ENCODE data around the gene FTO.

FTO gene

GRCh38 chr16:54090602-54091001 is 386.6 kb downstream of the FTO start:
- TF ChIP-seq CTCF (IDR thresholded peaks at IDR 0.05) = no peak
- Histone ChIP-seq H3K36me3 (ENCODE audit: control insufficient read depth, insufficient read depth, low read length) (no peaks in the 10 kb centered on the region), H3K4me2 (ENCODE audit: low read length) (no peak overlapping the region), H3K27me3 (ENCODE audit: control insufficient read depth, insufficient read depth, low read length) (no peaks in the 10 kb centered on the region), H3K4me3 (ENCODE audit: low read depth, low read length) (no peak overlapping the region), H2AFZ (no peak overlapping the region), H3K4me1 (no peaks in the 10 kb centered on the region), H3K9ac (no peak overlapping the region), H3K9me3 (ENCODE audit: control insufficient read depth, low read length) (no peaks in the 10 kb centered on the region), H3K79me2 (no peaks in the 10 kb centered on the region), H3K27ac (no peak overlapping the region)

GRCh38 chr16:54093281-54093680 is 389.3 kb downstream of the FTO start:
- TF ChIP-seq CTCF (IDR thresholded peaks at IDR 0.05) = no peak
- Histone ChIP-seq H3K79me2 (no peaks in the 10 kb centered on the region), H3K4me2 (ENCODE audit: low read length) (no peak overlapping the region), H3K4me3 (ENCODE audit: low read depth, low read length) (no peak overlapping the region), H3K36me3 (ENCODE audit: control insufficient read depth, insufficient read depth, low read length) (no peaks in the 10 kb centered on the region), H3K9me3 (ENCODE audit: control insufficient read depth, low read length) (no peaks in the 10 kb centered on the region), H3K9ac (no peak overlapping the region), H3K4me1 (no peaks in the 10 kb centered on the region), H3K27me3 (ENCODE audit: control insufficient read depth, insufficient read depth, low read length) (no peaks in the 10 kb centered on the region), H3K27ac (no peak overlapping the region), H2AFZ (no peak overlapping the region)

GRCh38 chr16:54094641-54095040 is 390.7 kb downstream of the FTO start:
- no peak overlapping the region for H3K4me3 ChIP-seq (ENCODE audit: low read depth, low read length)
- H3K27ac ChIP-seq = no peak overlapping the region
- H3K4me1 ChIP-seq = no peaks in the 10 kb centered on the region
- H3K27me3 ChIP-seq (ENCODE audit: control insufficient read depth, insufficient read depth, low read length) = no peaks in the 10 kb centered on the region
- no peak overlapping the region for H3K9ac ChIP-seq
- H2AFZ ChIP-seq = no peak overlapping the region
- no peak for TF ChIP-seq CTCF (IDR thresholded peaks at IDR 0.05)
- no peaks in the 10 kb centered on the region for H3K36me3 ChIP-seq (ENCODE audit: control insufficient read depth, insufficient read depth, low read length)
- H3K4me2 ChIP-seq (ENCODE audit: low read length) = no peak overlapping the region
- H3K9me3 ChIP-seq (ENCODE audit: control insufficient read depth, low read length) = no peaks in the 10 kb centered on the region
- H3K79me2 ChIP-seq = no peaks in the 10 kb centered on the region

GRCh38 chr16:54096607-54097006 is 392.7 kb downstream of the FTO start:
- Histone ChIP-seq H2AFZ (no peak overlapping the region), H3K9me3 (ENCODE audit: control insufficient read depth, low read length) (no peaks in the 10 kb centered on the region), H3K27me3 (ENCODE audit: control insufficient read depth, insufficient read depth, low read length) (no peaks in the 10 kb centered on the region), H3K9ac (no peak overlapping the region), H3K27ac (no peak overlapping the region), H3K4me3 (ENCODE audit: low read depth, low read length) (no peak overlapping the region), H3K4me2 (ENCODE audit: low read length) (no peak overlapping the region), H3K79me2 (no peaks in the 10 kb centered on the region), H3K36me3 (ENCODE audit: control insufficient read depth, insufficient read depth, low read length) (no peaks in the 10 kb centered on the region), H3K4me1 (no peaks in the 10 kb centered on the region)
- no peak for TF ChIP-seq CTCF (IDR thresholded peaks at IDR 0.05)

GRCh38 chr16:54097774-54098173 is 393.8 kb downstream of the FTO start:
- H3K36me3 ChIP-seq (ENCODE audit: control insufficient read depth, insufficient read depth, low read length) = no peaks in the 10 kb centered on the region
- H2AFZ ChIP-seq = no peak overlapping the region
- TF ChIP-seq CTCF (IDR thresholded peaks at IDR 0.05) = no peak
- H3K4me1 ChIP-seq = no peaks in the 10 kb centered on the region
- H3K27ac ChIP-seq = no peak overlapping the region
- no peak overlapping the region for H3K4me3 ChIP-seq (ENCODE audit: low read depth, low read length)
- H3K9ac ChIP-seq = no peak overlapping the region
- no peaks in the 10 kb centered on the region for H3K9me3 ChIP-seq (ENCODE audit: control insufficient read depth, low read length)
- no peaks in the 10 kb centered on the region for H3K79me2 ChIP-seq
- H3K4me2 ChIP-seq (ENCODE audit: low read length) = no peak overlapping the region
- no peaks in the 10 kb centered on the region for H3K27me3 ChIP-seq (ENCODE audit: control insufficient read depth, insufficient read depth, low read length)

All from parathyroid adenoma (tissue), 2 donors.